Stomach (tissue), 4 donors: ENCODE data around the gene TAS2R50.

Source experiments
- EP300 ChIP-seq: sonication (generic); formaldehyde crosslinking; IDR thresholded peaks from one replicate; pipeline ENCODE4 v1.6.1; 2017; ENCODE audit warnings: antibody characterized with exemption
- POLR2A ChIP-seq, 4 donors: fragments of 450-650 bp; IDR thresholded peaks; one replicate each; pipeline ENCODE4 v1.6.1; 2016; ENCODE audit warnings: antibody characterized with exemption in 4 of 4, control low read depth in 2 of 4, mild to moderate bottlenecking in 1 of 4, moderate library complexity in 1 of 4
- POLR2AphosphoS5 ChIP-seq, 3 donors: sonication (generic); formaldehyde crosslinking; IDR thresholded peaks; one replicate each; pipeline ENCODE4 v1.6.1; 2016; ENCODE audit warnings: antibody characterized with exemption in 3 of 3
- TF ChIP-seq, protein P1 (sequence below), 7 experiments: fragments of 450-650 bp in 4 of 7; fragments of 200-600 bp in 3 of 7; sonication (generic) in 3 of 7; IDR thresholded peaks; one replicate each; pipeline ENCODE4 v1.5.1; 2016 to 2019; ENCODE audit warnings: antibody characterized with exemption in 7 of 7, control low read depth in 2 of 7, mild to moderate bottlenecking in 1 of 7

DNA sequence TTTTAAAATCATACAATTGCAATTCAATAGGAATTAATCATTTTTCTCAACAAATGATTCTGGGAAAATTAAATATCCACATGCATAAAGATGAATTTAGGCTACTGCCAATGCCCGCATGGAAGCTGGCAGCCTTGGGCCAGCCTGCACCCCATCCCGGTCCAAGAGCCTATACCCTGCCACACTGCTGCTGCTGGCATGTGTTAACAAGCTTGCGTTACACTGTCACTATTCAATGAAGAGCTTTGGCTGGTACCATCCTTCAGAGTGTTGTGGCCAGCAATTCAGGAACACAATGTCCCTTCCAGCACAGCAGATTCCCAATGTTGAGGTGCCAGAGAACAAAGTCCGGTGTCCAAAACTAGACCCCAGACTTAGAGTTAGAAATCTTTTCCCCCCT lies 34.1 kb downstream of the TAS2R50 start:
- TF ChIP-seq, protein P1, sequence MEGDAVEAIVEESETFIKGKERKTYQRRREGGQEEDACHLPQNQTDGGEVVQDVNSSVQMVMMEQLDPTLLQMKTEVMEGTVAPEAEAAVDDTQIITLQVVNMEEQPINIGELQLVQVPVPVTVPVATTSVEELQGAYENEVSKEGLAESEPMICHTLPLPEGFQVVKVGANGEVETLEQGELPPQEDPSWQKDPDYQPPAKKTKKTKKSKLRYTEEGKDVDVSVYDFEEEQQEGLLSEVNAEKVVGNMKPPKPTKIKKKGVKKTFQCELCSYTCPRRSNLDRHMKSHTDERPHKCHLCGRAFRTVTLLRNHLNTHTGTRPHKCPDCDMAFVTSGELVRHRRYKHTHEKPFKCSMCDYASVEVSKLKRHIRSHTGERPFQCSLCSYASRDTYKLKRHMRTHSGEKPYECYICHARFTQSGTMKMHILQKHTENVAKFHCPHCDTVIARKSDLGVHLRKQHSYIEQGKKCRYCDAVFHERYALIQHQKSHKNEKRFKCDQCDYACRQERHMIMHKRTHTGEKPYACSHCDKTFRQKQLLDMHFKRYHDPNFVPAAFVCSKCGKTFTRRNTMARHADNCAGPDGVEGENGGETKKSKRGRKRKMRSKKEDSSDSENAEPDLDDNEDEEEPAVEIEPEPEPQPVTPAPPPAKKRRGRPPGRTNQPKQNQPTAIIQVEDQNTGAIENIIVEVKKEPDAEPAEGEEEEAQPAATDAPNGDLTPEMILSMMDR (IDR thresholded peaks at IDR 0.05) = no peak
- TF ChIP-seq POLR2AphosphoS5 (IDR thresholded peaks at IDR 0.05) = no peak
- no peak for TF ChIP-seq POLR2A (IDR thresholded peaks at IDR 0.05)
- TF ChIP-seq EP300 = no peak
